A549 (cell line): ENCODE results near the gene SRRM1. TPM values are rescaled to one million over a fixed set of nuclear protein-coding genes. Genes with fewer than 3 reads are reported as not detected.

Source experiments
- ATAC-seq, 2 experiments: fragments of 200-7000 bp in 1 of 2; fragments of >200 bp in 1 of 2; cut with Nextera tagmentation in 1 of 2; cut with Tn5 transposase in 1 of 2; 3 replicates each; pipeline versions ENCODE4 v1.8.0 to v1.9.1; 2018 to 2020; ENCODE audit warnings: mild to moderate bottlenecking in 1 of 2, moderate library complexity in 1 of 2
- CTCF ChIA-PET: fragments of 300-600 bp; sonication (Branson Sonifier 250); formaldehyde crosslinking; extraction: SDS; loops from one replicate; lab custom pipeline; 2021; ENCODE audit warnings: antibody characterized with exemption, inconsistent platforms; lab: Yijun Ruan, JAX
- POLR2A ChIA-PET: fragments of 350-600 bp; formaldehyde crosslinking; extraction: SDS; loops from one replicate; lab custom pipeline; 2021; ENCODE audit warnings: antibody characterized with exemption, inconsistent platforms; lab: Yijun Ruan, JAX
- DNase-seq, 2 experiments: peaks; one replicate each; pipeline versions ENCODE4 v3.0.0 to v3.0.0-alpha.2; 2011 to 2016; ENCODE audit warnings: low read depth in 1 of 2, low spot score in 1 of 2
- FAIRE-seq: peaks from 2 replicates; lab custom pipeline; 2011; peaks lifted over from hg19 to GRCh38; lab: Jason Lieb, UNC
- H3K27ac ChIP-seq, 2 experiments: fragments of >200 bp; sonication (Bioruptor Twin); formaldehyde crosslinking; 3 replicates each; pipeline ENCODE4 v1.5.1; 2016 to 2017
- H3K4me1 ChIP-seq: fragments of >200 bp; sonication (Bioruptor Twin); formaldehyde crosslinking; 3 replicates; pipeline ENCODE4 v1.6.1; 2016
- H3K4me2 ChIP-seq: fragments of >200 bp; sonication (Bioruptor Twin); formaldehyde crosslinking; 3 replicates; pipeline ENCODE4 v1.6.1; 2016
- H3K4me3 ChIP-seq: fragments of >200 bp; sonication (Bioruptor Twin); formaldehyde crosslinking; 3 replicates; pipeline ENCODE4 v1.5.1; 2016
- H3K9me3 ChIP-seq: fragments of >200 bp; sonication (Bioruptor Twin); formaldehyde crosslinking; 3 replicates; pipeline ENCODE4 v1.6.1; 2016
- BCL3 ChIP-seq: fragments of >200 bp; sonication (Bioruptor Twin); formaldehyde crosslinking; IDR thresholded peaks from 3 replicates; pipeline ENCODE4 v1.6.1; 2016
- BHLHE40 ChIP-seq: IDR thresholded peaks from 2 replicates; pipeline ENCODE4 v1.6.1; 2012; ENCODE audit warnings: low read depth, low read length, inconsistent platforms
- CHD2 ChIP-seq: fragments of 150-350 bp; IDR thresholded peaks from 2 replicates; pipeline ENCODE4 v1.6.1; 2014; ENCODE audit warnings: low read length; ENCODE audit not compliant: partially characterized antibody
- E2F6 ChIP-seq: IDR thresholded peaks from 2 replicates; pipeline ENCODE4 v1.6.1; 2012; ENCODE audit warnings: low read depth, borderline replicate concordance
- EHMT2 ChIP-seq: fragments of 200-600 bp; sonication (generic); IDR thresholded peaks from 2 replicates; pipeline ENCODE4 v1.6.1; 2016; ENCODE audit warnings: antibody characterized with exemption, low read depth, mild to moderate bottlenecking, moderate library complexity
- EP300 ChIP-seq, 2 experiments: fragments of >200 bp; sonication (Bioruptor Twin); formaldehyde crosslinking; IDR thresholded peaks; 2 replicates in 1 of 2; 3 replicates in 1 of 2; pipeline ENCODE4 v1.6.1; 2016 to 2017
- ESRRA ChIP-seq: fragments of 150-350 bp; IDR thresholded peaks from 2 replicates; pipeline ENCODE4 v1.6.1; 2014; ENCODE audit warnings: mild to moderate bottlenecking, low read length, borderline replicate concordance
- FOSB ChIP-seq: fragments of 250-450 bp; sonication (Bioruptor Pico); IDR thresholded peaks from 2 replicates; pipeline ENCODE4 v1.5.0; 2020; ENCODE audit warnings: mild to moderate bottlenecking, moderate library complexity
- GATA3 ChIP-seq: IDR thresholded peaks from 2 replicates; pipeline ENCODE4 v1.6.1; 2012; ENCODE audit warnings: borderline replicate concordance
- HOXA7 ChIP-seq: fragments of 250-450 bp; sonication (Bioruptor Pico); IDR thresholded peaks from 2 replicates; pipeline ENCODE4 v1.5.0; 2020; ENCODE audit warnings: mild to moderate bottlenecking, moderate library complexity
- KDM1A ChIP-seq: fragments of 200-600 bp; sonication (generic); IDR thresholded peaks from 2 replicates; pipeline ENCODE4 v1.6.1; 2016; ENCODE audit warnings: low read depth, mild to moderate bottlenecking
- PBX3 ChIP-seq: IDR thresholded peaks from 2 replicates; pipeline ENCODE4 v1.6.1; 2012
- POLR2AphosphoS2 ChIP-seq: conservative IDR thresholded peaks from 2 replicates; pipeline ENCODE4 v1.6.1; 2012; ENCODE audit warnings: low read length, improper control_type of control experiment, inconsistent platforms
- REST ChIP-seq: fragments of 200-600 bp; sonication (generic); IDR thresholded peaks from 2 replicates; pipeline ENCODE4 v1.6.1; 2016; ENCODE audit warnings: antibody characterized with exemption, mild to moderate bottlenecking, moderate library complexity
- USF2 ChIP-seq: fragments of 450-650 bp; IDR thresholded peaks from 2 replicates; pipeline ENCODE4 v1.6.1; 2014; ENCODE audit warnings: antibody characterized with exemption
- WGBS: methylation state at CpG from one replicate; pipeline ENCODE4 v1.1.6; 2017; ENCODE audit errors: missing lambda C conversion rate; 5-methylcytosine and 5-hydroxymethylcytosine counted together
- polyA plus RNA-seq, 4 experiments: library from polyadenylated mRNA; depleted of rRNA in 3 of 4; stranded (reverse); fragments of >200 nt; fragmentation: RNase III in 1 of 4; extraction: RNeasy Plus Mini Kit Qiagen cat#74134 plus additional on column Dnase treatment in 1 of 4; gene quantifications; 2 replicates in 3 of 4; 3 replicates in 1 of 4; pipeline ENCODE4 v1.2.3, GENCODE V29; 2011 to 2017

The SRRM1 gene
- polyA plus RNA-seq, 2 of the 4 experiments (the other 2 are of a cell fraction) = 59.6 to 72.5 TPM

- TF ChIP-seq REST = no peak
- no peak for TF ChIP-seq HOXA7
- TF ChIP-seq GATA3 = no peak
- TF ChIP-seq CHD2 = no peak
- TF ChIP-seq KDM1A = no peak
- TF ChIP-seq BHLHE40 = no peak
These were observed 47.9 kb downstream of the SRRM1 start (continued) for GRCh38 chr1:24691051-24691450.

DNA sequence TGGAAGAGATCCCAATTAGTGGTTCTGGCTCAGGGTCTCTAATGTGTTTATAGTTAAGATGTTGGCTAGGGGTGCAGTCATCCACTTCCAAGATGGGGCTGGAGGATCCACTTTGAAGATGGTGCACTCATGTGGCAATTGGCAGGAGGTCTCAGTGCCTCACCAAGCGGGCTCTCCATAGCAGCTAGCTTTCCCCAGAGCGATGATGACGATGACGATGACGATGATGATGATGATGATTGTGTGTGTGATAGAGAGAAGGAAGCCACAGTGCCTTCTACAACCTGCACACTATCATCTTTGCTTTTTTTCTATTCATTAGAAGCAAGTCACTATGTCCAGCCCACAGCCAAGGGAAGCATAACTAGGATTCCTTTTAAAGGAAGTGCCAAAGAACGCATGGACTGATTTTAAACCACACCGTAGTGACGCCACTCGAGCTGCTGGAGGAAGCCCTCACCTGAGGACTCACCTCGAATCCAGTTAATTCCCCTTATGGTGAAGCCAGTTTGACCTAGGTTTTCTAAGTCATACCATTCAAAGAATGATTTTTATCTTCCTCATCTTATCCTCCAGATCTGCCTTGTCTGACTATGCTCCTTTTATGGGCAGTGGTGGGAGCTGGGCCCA lies 49.4 kb downstream of the SRRM1 start:
- Histone ChIP-seq H3K27ac (no peak overlapping the region), H3K9me3 (no peaks in the 10 kb centered on the region), H3K4me1 (no peaks in the 10 kb centered on the region), H3K4me2 (no peak overlapping the region), H3K4me3 (no peak overlapping the region)
- no peak for ATAC-seq
- ChIA-PET CTCF (interaction anchor here (6.7 to 7.8 kb wide), 2 partner anchors 135 to 143 kb away, joined by 73 to 147 read pairs; no protein-coding TSS in a partner anchor), POLR2A (no interaction called here)
- 86% methylated on average over 10 of the region's 10 CpGs for whole genome bisulfite sequencing
- no peak for FAIRE-seq
- DNase-seq = no peak
- no peak for TF ChIP-seq EHMT2
- TF ChIP-seq PBX3 = no peak
- TF ChIP-seq E2F6 = no peak
- no peak for TF ChIP-seq ESRRA
- TF ChIP-seq EP300 (IDR thresholded peaks at IDR 0.05) = no peak
- no peak for TF ChIP-seq BHLHE40

DNA sequence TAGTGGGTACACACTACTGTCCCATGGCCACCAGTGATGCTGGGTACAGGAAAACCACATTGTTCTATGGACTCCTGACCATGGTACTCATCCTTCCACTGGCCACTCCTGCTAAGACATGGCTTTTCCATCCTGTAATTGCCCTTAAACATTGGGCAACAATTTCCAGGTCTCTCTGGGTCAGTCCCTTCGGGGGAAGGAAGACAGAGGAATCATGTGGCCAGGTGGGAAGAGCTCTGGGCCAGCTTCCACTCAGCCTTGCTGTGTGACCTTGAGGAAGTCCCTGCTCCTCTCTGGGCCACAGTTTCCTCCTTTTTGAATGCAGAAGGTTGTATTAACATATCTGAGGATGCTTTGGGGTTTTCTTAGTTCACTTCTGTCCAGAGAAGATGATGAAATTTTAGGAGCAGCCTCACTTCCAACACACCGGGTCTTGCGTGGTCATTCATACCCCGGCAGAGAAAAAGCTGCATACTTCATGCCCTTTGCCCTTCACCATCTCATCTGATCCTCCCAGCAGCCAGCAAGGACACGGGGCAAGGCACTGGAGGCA lies 50.8 kb downstream of the SRRM1 start:
- WGBS = 64% methylated on average over 4 of the region's 5 CpGs
- no peaks in the 10 kb centered on the region for H3K9me3 ChIP-seq
- no peak overlapping the region for H3K4me3 ChIP-seq
- TF ChIP-seq HOXA7 (no peak), FOSB (CRISPR knock-in tag) (no peak), POLR2AphosphoS2 (no peak), E2F6 (no peak), BCL3 (no peak), USF2 (no peak), REST (no peak)
- ChIA-PET POLR2A (no interaction called here), CTCF (interaction anchor here (0.6 to 1.4 kb wide), 4 partner anchors 125 to 153 kb away, joined by 3 read pairs; no protein-coding TSS in a partner anchor)
- H3K4me2 ChIP-seq = no peak overlapping the region
- no peaks in the 10 kb centered on the region for H3K4me1 ChIP-seq
- FAIRE-seq = no peak
- ATAC-seq = no peak; a peak in 1 of 6 replicates
- no peak overlapping the region for H3K27ac ChIP-seq
- no peak for DNase-seq
